HG03558 (cell line): ENCODE results near the gene TAC3.
"Not testable (repeated sequence)": the region's sequence is repeated elsewhere in the genome, so short reads cannot be mapped to it uniquely, and the experiment has no call there.

ENCODE experiments used
- ATAC-seq: cut with Tn5 transposase; IDR thresholded peaks from one replicate; pipeline ENCODE4 v1.9.1; 2021; ENCODE audit warnings: moderate number of reproducible peaks; ENCODE audit not compliant: unreplicated experiment; ENCODE audit errors: extremely low read depth

Gene TAC3

DNA sequence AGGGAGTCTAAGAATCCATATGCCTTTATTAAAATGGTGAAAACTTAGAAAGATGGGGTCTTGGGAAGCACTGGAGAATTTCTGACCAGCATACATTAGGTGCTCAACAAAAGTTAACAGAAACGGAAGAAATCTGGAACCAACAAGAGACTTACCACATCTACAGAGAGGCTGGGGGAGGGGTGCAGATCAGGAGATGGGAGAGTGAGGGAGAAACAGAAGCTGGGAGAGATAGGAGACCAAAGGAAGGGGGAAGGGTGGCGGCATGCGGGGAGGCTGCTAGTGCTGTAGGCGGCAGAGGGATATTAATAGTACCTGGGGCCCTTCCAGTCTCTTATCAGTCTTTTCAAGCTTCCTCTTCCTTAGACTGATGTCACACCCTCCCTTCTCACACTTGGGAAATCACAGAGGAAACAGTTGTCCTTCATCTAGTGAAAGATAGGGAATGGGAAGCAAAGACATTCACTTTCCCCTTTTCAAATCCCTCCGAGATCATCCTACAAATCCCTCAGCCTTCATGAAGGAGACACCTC lies 28.1 kb downstream of the TAC3 start:
- ATAC-seq, result no peak

- ATAC-seq, result no peak
Observed at GRCh38 chr12:56987551-56988053, 28.7 kb downstream of the TAC3 start.

DNA sequence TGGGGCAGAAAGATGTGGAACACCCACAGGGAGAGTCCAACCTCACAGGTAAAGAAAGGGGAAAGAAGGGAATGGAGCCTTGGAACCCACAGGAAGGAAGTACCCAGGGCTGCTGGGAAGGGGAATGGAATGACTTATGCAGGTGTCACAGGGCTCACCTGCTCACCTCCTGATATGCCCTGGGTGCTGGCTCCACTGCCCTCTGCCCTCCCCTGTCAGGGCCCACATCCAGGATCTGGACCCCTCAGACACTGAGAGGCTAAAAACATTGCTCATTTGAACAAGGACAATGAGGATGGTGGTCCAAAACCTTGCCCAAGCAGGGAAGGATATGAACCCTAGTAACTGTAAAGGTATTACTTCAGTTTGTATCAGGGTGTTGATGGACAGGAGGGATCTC lies 29.3 kb downstream of the TAC3 start:
- ATAC-seq, result no peak

DNA sequence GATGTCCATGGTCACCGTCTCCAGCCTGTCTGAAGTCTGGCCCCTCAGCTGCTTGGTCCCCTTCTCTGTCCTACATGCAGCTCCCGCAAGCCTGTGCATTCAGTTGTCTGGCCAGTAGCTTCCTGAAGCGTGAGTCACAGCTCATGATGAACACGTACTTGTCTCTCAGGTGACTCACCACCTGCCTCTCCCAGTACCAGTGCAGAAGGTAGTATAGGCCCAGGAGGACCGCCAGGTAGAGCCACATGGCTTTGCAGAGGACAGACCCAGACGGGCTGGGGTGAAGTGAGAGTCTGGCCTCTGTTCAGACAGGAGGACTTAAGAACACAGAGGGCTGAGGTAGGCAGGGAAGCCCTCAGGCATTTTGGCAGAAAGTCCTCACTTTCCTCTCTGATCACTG lies 30.6 kb downstream of the TAC3 start:
- ATAC-seq, result not testable (repeated sequence)

DNA sequence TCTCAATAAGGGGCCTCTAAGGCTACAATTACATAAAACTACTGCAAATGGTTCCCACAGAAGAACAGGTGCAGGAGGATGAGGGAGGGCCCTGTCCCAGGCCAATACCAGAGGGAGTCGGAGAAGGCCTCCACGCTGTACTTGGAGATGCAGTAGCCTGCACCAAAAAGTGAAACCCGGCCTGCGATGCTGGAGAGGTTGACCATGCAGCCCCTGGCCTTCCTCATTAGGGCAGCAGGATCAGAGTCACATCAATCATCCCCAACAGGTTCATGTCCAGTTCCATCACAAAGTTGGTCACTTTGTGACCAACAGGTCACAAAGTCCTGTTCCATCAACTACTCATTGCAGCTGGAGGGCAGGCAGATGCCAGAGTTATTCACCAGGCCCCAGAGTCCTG lies 32.9 kb downstream of the TAC3 start:
- ATAC-seq, result no peak

DNA sequence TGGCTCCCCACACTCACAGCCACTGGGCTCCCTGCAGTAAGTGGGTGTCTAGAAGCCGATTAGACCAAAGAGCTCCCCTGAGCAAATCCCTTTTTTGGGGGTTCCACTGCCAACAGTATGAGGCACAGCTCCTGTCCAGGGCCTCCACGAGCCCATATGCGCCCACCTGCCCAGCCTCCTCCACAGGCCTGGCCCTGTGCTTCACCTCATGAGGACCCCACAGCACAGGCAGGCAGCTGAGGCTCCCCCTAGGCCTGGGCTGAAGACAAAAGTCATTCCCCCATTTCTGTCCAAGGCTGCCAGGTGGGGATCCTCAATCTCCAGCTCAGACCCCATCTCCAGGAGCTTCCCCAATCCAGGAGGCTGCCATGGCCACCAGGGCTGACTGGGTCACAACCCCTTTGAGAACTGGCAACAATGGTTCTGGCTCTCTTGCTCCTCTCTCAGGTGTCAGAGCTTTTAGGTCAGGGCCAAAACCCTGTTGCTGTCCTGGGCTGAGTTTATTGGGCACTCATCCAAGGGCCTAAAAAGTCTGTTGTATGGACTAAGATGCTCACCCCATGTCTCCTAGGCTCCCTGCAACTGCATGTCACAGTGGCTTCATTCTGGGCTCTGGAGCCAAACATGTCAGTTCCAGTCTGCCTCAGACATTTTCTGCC lies 33.6 kb downstream of the TAC3 start:
- ATAC-seq, result not testable (repeated sequence)

DNA sequence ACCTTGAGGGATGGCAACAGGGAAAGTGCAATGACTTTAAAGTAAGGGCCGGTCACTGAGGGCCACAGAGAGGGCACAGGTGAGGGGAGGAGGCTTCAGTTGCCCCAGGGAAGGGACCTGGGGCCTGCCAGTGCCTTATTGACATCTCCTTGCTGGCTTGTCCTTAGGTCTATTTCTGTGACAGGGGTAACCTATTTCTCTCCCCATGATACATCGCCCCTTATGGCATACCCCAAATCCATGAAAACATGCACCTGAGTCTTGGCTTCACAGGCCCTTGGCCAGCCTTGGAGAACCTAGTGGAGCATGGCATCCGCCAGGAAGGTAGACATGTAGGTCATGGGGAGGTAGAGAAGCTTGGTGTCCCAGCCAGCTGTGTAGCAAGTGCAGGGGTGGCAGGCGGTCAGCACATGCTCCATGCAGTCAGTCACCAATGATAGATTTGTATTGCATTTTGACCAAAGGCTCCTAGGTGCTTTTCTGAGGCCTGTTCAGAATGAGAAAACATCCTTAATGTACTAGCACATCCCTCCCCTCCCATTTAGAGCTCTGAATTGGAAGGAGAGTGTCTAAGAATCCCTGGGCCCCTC lies 35.3 kb downstream of the TAC3 start:
- no peak for ATAC-seq

DNA sequence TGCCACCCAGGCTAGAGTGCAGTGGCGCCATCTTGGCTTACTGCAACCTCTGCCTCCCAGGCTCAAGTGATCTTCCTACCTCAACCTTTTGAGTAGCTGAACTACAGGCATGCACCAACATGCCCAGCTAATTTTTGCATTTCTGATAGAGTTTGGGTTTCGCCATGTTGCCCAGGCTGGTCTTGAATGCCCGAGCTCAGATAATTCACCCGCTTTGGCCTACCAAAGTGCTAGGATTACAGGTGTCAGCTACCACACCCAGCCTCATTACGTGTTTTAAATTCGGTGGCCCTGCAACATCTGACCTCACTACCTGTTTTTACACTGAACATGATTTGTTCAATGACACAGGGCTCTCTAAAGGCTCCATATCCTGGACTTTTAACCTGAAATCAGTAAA lies 36.1 kb downstream of the TAC3 start:
- ATAC-seq, result no peak

DNA sequence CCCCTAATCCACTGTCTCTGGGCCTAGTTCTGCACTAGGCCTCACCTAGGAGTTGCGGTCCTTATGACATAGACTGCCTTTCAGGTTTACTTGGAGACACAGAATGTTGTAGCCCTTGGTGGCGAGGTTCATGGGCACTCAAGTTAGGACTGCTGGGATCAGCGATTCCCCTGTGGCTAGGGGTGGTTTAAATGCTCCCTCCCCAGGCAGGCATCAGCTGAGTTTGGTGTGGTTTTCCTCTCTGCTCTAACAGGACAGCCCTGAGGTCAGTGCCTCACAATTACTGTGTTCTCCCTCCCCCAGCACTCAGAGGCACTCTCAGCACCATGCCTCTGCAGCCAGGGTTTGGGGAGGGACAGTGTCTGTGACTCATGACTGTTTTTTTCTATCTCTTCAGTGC lies 36.7 kb downstream of the TAC3 start:
- ATAC-seq, result no peak

DNA sequence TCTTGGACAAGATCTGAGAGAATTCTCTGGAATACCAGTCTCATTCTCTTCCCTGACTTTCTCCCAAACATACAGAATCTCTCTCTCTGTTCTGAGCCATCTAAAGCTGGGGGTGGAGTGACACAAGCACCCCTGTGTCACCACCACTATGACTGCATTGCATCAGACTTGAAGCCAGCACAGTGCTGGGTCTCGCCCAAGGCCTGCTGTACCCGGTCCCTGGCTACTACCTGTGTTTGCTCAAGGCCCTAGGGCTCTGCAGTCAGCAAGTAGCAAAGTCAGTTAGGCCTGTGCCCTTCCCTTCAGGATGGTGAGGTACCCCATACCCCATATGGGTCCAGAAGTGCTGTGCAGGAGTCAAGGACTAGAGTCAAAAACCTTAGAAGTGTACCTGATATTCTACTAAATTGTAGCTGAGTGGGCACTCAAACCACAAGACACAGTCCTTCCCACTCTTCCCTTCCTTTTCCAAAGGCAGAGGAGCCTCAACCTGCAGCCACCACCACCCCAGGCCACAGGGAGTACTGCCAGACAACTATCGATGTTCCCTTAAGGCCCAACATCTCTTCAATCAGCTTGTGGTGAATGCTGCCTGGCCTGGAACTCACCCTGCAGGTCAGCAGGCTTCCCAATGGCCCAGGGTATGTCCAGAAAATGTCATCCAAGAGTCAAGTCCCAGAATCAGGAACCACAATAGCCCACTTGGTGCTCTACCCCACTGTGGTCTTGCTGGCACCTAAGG lies 37.8 kb downstream of the TAC3 start:
- ATAC-seq, result no peak

DNA sequence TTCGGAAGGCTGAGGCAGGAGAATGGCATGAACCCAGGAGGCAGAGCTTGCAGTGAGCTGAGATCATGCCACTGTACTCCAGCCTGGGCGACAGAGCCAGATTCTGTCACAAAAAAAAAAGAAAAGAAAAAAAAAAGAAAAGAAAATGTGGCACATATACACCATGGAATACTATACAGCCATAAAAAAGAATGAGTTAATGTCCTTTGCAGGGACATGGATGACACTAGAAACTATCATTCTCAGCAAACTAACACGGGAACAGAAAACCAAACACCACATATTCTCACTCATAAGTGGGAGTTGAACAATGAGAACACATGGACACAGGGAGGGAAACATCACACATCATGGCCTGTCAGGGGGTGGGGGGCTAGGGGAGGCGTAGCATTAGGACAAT lies 39.0 kb downstream of the TAC3 start:
- not testable (repeated sequence) for ATAC-seq

DNA sequence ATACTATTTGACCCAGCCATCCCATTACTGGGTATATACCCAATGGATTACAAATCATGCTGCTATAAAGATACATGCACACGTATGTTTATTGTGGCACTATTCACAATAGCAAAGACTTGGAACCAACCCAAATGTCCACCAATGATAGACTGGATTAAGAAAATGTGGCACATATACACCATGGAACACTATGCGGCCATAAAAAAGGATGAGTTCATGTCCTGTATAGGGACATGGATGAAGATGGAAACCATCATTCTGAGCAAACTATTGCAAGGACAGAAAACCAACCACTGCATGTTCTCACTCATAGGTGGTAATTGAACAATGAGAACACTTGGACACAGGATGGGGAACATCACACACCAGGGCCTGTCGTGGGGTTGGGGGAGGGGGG lies 42.1 kb downstream of the TAC3 start:
- ATAC-seq, result not testable (repeated sequence)

DNA sequence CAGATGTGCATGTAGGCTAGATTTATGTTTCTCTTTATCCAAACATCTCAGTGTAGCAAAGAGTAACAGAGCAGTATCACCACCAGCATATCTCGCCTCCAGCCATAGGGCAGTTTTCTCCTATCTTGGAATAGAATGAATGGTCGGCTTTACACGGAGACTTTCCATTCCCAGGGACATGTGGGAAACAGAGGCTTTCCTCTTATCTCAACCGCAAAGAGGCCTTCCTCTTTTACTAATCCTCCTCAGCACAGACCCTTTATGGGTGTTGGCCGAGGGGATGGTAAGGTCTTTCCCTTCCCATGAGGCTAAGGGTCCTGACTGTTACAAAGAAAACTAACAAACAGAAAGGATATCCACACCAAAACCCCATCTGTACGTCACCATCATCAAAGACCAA lies 47.4 kb downstream of the TAC3 start:
- not testable (repeated sequence) for ATAC-seq

DNA sequence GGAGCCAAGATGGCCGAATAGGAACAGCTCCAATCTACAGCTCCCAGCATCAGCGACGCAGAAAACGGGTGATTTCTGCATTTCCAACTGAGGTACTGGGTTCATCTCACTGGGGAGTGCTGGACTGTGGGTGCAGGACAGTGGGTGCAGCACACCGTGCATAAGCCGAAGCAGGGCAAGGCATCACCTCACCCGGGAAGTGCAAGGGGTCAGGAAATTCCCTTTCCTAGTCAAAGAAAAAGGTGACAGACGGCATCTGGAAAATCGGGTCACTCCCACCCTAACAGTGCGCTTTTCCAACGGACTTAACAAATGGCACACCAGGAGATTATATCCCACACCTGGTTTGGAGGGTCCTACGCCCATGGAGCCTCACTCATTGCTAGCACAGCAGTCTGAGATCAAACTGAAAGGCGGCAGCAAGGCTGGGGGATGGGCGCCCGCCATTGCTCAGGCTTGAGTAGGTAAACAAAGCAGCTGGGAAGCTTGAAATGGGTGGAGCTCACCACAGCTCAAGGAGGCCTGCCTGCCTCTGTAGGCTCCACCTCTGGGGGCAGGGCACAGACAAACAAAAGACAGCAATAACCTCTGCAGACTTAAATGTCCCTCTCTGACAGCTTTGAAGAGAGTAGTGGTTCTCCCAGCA lies 50.2 kb downstream of the TAC3 start:
- ATAC-seq, result not testable (repeated sequence)

GRCh38 chr12:56965124-56965523 lies 51.2 kb downstream of the TAC3 start:
- ATAC-seq, result not testable (repeated sequence)

DNA sequence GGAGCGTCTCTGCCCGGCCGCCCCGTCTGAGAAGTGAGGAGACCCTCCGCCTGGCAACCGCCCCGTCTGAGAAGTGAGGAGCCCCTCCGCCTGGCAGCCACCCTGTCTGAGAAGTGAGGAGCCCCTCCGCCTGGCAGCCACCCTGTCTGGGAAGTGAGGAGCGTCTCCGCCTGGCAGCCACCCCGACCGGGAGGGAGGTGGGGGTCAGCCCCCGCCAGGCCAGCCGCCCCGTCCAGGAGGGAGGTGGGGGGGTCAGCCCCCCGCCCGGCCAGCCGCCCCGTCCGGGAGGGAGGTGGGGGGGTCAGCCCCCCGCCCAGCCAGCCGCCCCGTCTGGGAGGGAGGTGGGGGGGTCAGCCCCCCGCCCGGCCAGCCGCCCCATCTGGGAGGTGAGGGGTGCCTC lies 52.8 kb downstream of the TAC3 start:
- not testable (repeated sequence) for ATAC-seq

- ATAC-seq, result not testable (repeated sequence)
Observed at GRCh38 chr12:56962247-56962646, 54.1 kb downstream of the TAC3 start.
